Measurements from ENCODE around the gene NISCH.

Gene NISCH

DNA sequence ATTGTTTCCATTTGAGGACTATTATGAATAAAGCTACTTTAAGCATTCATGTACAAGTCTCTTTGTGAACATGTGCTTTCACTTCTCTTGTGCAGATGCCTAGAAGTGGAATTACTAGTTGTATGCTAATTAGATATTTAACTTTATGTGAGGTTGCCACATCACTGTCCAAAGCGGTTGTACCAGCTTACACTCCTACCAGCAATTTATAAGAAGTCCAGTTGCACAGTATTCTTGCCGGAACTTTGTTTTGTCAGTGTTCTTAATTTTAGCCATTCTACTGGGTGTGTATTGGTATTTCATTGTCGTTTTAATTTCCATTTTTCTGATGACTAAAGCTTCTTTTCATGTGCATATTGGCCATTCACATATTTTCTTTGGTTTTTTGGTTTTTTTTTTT lies 39.6 kb upstream of the NISCH start:
- TF ChIP-seq SP1 (IDR thresholded peaks at IDR 0.05) = no peak
- TF ChIP-seq HDGF (IDR thresholded peaks at IDR 0.05; ENCODE audit: borderline replicate concordance) = no peak
- TF ChIP-seq BHLHE40 (IDR thresholded peaks at IDR 0.05; ENCODE audit: borderline replicate concordance) = no peak
- TF ChIP-seq ARNT (IDR thresholded peaks at IDR 0.05) = no peak
- no peak for TF ChIP-seq SUZ12 (IDR thresholded peaks at IDR 0.05)
- TF ChIP-seq FOXK2 (IDR thresholded peaks at IDR 0.05) = no peak
- no peak for TF ChIP-seq CTBP1 (IDR thresholded peaks at IDR 0.05; ENCODE audit: borderline replicate concordance)
- no peak for TF ChIP-seq TARDBP (IDR thresholded peaks at IDR 0.05)
- no peak for TF ChIP-seq FOXA1 (IDR thresholded peaks at IDR 0.05)
- TF ChIP-seq NFRKB (IDR thresholded peaks at IDR 0.05) = no peak
- TF ChIP-seq L3MBTL2 (conservative IDR thresholded peaks at IDR 0.05) = no peak
- TF ChIP-seq, protein P1, sequence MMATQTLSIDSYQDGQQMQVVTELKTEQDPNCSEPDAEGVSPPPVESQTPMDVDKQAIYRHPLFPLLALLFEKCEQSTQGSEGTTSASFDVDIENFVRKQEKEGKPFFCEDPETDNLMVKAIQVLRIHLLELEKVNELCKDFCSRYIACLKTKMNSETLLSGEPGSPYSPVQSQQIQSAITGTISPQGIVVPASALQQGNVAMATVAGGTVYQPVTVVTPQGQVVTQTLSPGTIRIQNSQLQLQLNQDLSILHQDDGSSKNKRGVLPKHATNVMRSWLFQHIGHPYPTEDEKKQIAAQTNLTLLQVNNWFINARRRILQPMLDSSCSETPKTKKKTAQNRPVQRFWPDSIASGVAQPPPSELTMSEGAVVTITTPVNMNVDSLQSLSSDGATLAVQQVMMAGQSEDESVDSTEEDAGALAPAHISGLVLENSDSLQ (IDR thresholded peaks at IDR 0.05) = no peak
- no peak for TF ChIP-seq LEF1 (IDR thresholded peaks at IDR 0.05; ENCODE audit: borderline replicate concordance)
- no peak for TF ChIP-seq ZNF384 (IDR thresholded peaks at IDR 0.05)
- TF ChIP-seq FOXM1 (IDR thresholded peaks at IDR 0.05; ENCODE audit: borderline replicate concordance) = no peak
- no peak for TF ChIP-seq ELF4 (IDR thresholded peaks at IDR 0.05)
- DNase-seq (ENCODE audit: extremely low spot score) = no peak
- ChIA-PET POLR2A (no interaction called here), CTCF (no interaction called here)

- ChIA-PET POLR2A (no interaction called here), CTCF (interaction anchor here (0.6 kb wide), 1 partner anchor 747 kb away, joined by 4 read pairs; no protein-coding TSS in a partner anchor)
- TF ChIP-seq SP1 (IDR thresholded peaks at IDR 0.05) = no peak
- no peak for TF ChIP-seq HDGF (IDR thresholded peaks at IDR 0.05; ENCODE audit: borderline replicate concordance)
- TF ChIP-seq, protein P1 (IDR thresholded peaks at IDR 0.05) = no peak
- no peak for TF ChIP-seq FOXA1 (IDR thresholded peaks at IDR 0.05)
- no peak for TF ChIP-seq NFRKB (IDR thresholded peaks at IDR 0.05)
- no peak for TF ChIP-seq SUZ12 (IDR thresholded peaks at IDR 0.05)
- no peak for TF ChIP-seq ARNT (IDR thresholded peaks at IDR 0.05)
- TF ChIP-seq LEF1 (IDR thresholded peaks at IDR 0.05; ENCODE audit: borderline replicate concordance) = no peak
- TF ChIP-seq FOXM1 (IDR thresholded peaks at IDR 0.05; ENCODE audit: borderline replicate concordance) = no peak
- TF ChIP-seq ZNF384 (IDR thresholded peaks at IDR 0.05) = no peak
- no peak for TF ChIP-seq BHLHE40 (IDR thresholded peaks at IDR 0.05; ENCODE audit: borderline replicate concordance)
- TF ChIP-seq TARDBP (IDR thresholded peaks at IDR 0.05) = no peak
- no peak for TF ChIP-seq CTBP1 (IDR thresholded peaks at IDR 0.05; ENCODE audit: borderline replicate concordance)
- TF ChIP-seq L3MBTL2 (conservative IDR thresholded peaks at IDR 0.05) = no peak
- TF ChIP-seq ELF4 (IDR thresholded peaks at IDR 0.05) = no peak
- no peak for DNase-seq (ENCODE audit: extremely low spot score)
Observed at GRCh38 chr3:52420388-52420787, 35.0 kb upstream of the NISCH start.

GRCh38 chr3:52422669-52423068 lies 32.7 kb upstream of the NISCH start:
- DNase-seq (ENCODE audit: extremely low spot score) = no peak
- ChIA-PET CTCF (no interaction called here), POLR2A (no interaction called here)
- TF ChIP-seq SUZ12 (IDR thresholded peaks at IDR 0.05) (no peak), ZNF384 (IDR thresholded peaks at IDR 0.05) (no peak), BHLHE40 (IDR thresholded peaks at IDR 0.05; ENCODE audit: borderline replicate concordance) (no peak), LEF1 (IDR thresholded peaks at IDR 0.05; ENCODE audit: borderline replicate concordance) (no peak), ARNT (IDR thresholded peaks at IDR 0.05) (no peak), CTBP1 (IDR thresholded peaks at IDR 0.05; ENCODE audit: borderline replicate concordance) (no peak), FOXA1 (IDR thresholded peaks at IDR 0.05) (no peak), L3MBTL2 (conservative IDR thresholded peaks at IDR 0.05) (no peak), TARDBP (IDR thresholded peaks at IDR 0.05) (no peak), ELF4 (IDR thresholded peaks at IDR 0.05) (no peak), FOXM1 (IDR thresholded peaks at IDR 0.05; ENCODE audit: borderline replicate concordance) (no peak), HDGF (IDR thresholded peaks at IDR 0.05; ENCODE audit: borderline replicate concordance) (no peak), SP1 (IDR thresholded peaks at IDR 0.05) (no peak), NFRKB (IDR thresholded peaks at IDR 0.05) (no peak), FOXK2 (IDR thresholded peaks at IDR 0.05) (no peak)
- TF ChIP-seq, protein P1 (IDR thresholded peaks at IDR 0.05) = no peak

- DNase-seq (ENCODE audit: extremely low spot score) = no peak
- TF ChIP-seq BHLHE40 (IDR thresholded peaks at IDR 0.05; ENCODE audit: borderline replicate concordance) (no peak), ARNT (IDR thresholded peaks at IDR 0.05) (no peak), CTBP1 (IDR thresholded peaks at IDR 0.05; ENCODE audit: borderline replicate concordance) (no peak), ZNF384 (IDR thresholded peaks at IDR 0.05) (no peak), ELF4 (IDR thresholded peaks at IDR 0.05) (no peak), FOXA1 (IDR thresholded peaks at IDR 0.05) (no peak), L3MBTL2 (conservative IDR thresholded peaks at IDR 0.05) (no peak), HDGF (IDR thresholded peaks at IDR 0.05; ENCODE audit: borderline replicate concordance) (no peak), LEF1 (IDR thresholded peaks at IDR 0.05; ENCODE audit: borderline replicate concordance) (no peak), SUZ12 (IDR thresholded peaks at IDR 0.05) (no peak), FOXK2 (IDR thresholded peaks at IDR 0.05) (no peak), SP1 (IDR thresholded peaks at IDR 0.05) (no peak), FOXM1 (IDR thresholded peaks at IDR 0.05; ENCODE audit: borderline replicate concordance) (no peak), NFRKB (IDR thresholded peaks at IDR 0.05) (no peak), TARDBP (IDR thresholded peaks at IDR 0.05) (no peak)
- TF ChIP-seq, protein P1 (IDR thresholded peaks at IDR 0.05) = no peak
- ChIA-PET POLR2A (interaction anchor here (0.5 kb wide), 1 partner anchor 16 kb away, joined by 3 read pairs; no protein-coding TSS in a partner anchor), CTCF (no interaction called here)
Observed at GRCh38 chr3:52423173-52423572, 32.2 kb upstream of the NISCH start.

Measured in HEK293T (cell line).